Lower leg skin (tissue), 4 donors: ENCODE measurements around the gene HMGB2. TPM values are rescaled to one million over a fixed set of nuclear protein-coding genes. Genes with fewer than 3 reads are reported as not detected.

Experiments
- DNase-seq, 2 donors: peaks; one replicate each; pipeline ENCODE4 v3.0.0-alpha.2; 2019; ENCODE audit warnings: low spot score in 2 of 2
- H3K4me3 ChIP-seq: fragments of 200-600 bp; sonication (generic); 2 replicates; pipeline ENCODE4 v1.5.1; 2017; ENCODE audit warnings: mild to moderate bottlenecking, low read depth; ENCODE audit not compliant: poor library complexity, severe bottlenecking
- POLR2A ChIP-seq, 2 donors: fragments of 450-650 bp; IDR thresholded peaks; one replicate each; pipeline ENCODE4 v1.6.1; 2016 to 2017; ENCODE audit warnings: antibody characterized with exemption in 2 of 2, mild to moderate bottlenecking in 1 of 2, moderate library complexity in 1 of 2
- WGBS, 2 donors: methylation state at CpG; one replicate each; pipeline ENCODE4 v1.1.5; 2018; 5-methylcytosine and 5-hydroxymethylcytosine counted together
- intact Hi-C: fragments of 100-400 bp; cut with DNase I; formaldehyde crosslinking; loops from one replicate; pipeline ENCODE4 v1.15.0; 2023; ENCODE audit warnings: low total_unique reads
- total RNA-seq, 4 donors: library from RNA; depleted of rRNA; stranded (reverse); fragments of >200 nt; gene quantifications; one replicate each; pipeline ENCODE4 v1.1.0, GENCODE V29; 2016
- TF ChIP-seq, protein P1 (sequence below), 3 donors: fragments of 450-650 bp; IDR thresholded peaks; one replicate each; pipeline ENCODE4 v1.5.1; 2016; ENCODE audit warnings: antibody characterized with exemption in 3 of 3, mild to moderate bottlenecking in 3 of 3, moderate library complexity in 2 of 3

The HMGB2 gene
- total RNA-seq, 4 donors from 2014 or later = 26.2 to 52.3 (median 42.3) TPM

DNA sequence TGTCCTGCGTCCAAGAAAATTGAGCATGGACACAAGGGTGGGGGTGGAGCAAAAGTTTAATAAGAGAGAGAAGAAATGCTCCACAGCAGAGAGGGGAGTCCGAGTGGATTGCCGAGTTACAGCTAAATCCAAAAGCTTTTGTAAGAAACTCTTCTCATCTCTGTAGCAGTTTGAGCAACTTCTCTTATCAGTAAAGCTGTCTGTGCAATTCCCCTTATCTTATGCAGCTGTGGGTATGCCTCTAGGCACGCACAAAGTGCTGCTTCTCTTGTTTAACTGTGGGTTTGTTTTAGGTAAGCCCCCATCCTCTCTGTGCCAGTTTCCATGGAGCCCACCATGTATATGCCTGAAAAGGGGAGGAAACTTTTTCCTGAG is 44.8 kb downstream of the HMGB2 start:
- TF ChIP-seq, protein P1, sequence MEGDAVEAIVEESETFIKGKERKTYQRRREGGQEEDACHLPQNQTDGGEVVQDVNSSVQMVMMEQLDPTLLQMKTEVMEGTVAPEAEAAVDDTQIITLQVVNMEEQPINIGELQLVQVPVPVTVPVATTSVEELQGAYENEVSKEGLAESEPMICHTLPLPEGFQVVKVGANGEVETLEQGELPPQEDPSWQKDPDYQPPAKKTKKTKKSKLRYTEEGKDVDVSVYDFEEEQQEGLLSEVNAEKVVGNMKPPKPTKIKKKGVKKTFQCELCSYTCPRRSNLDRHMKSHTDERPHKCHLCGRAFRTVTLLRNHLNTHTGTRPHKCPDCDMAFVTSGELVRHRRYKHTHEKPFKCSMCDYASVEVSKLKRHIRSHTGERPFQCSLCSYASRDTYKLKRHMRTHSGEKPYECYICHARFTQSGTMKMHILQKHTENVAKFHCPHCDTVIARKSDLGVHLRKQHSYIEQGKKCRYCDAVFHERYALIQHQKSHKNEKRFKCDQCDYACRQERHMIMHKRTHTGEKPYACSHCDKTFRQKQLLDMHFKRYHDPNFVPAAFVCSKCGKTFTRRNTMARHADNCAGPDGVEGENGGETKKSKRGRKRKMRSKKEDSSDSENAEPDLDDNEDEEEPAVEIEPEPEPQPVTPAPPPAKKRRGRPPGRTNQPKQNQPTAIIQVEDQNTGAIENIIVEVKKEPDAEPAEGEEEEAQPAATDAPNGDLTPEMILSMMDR (IDR thresholded peaks at IDR 0.05) = no peak
- no peak for TF ChIP-seq POLR2A (IDR thresholded peaks at IDR 0.05)
- no peak overlapping the region for H3K4me3 ChIP-seq
- 65 to 74% methylated on average over 4 of the region's 4 CpGs for WGBS, 2 donors
- intact Hi-C loops = no loop called here
- no peak for DNase-seq

DNA sequence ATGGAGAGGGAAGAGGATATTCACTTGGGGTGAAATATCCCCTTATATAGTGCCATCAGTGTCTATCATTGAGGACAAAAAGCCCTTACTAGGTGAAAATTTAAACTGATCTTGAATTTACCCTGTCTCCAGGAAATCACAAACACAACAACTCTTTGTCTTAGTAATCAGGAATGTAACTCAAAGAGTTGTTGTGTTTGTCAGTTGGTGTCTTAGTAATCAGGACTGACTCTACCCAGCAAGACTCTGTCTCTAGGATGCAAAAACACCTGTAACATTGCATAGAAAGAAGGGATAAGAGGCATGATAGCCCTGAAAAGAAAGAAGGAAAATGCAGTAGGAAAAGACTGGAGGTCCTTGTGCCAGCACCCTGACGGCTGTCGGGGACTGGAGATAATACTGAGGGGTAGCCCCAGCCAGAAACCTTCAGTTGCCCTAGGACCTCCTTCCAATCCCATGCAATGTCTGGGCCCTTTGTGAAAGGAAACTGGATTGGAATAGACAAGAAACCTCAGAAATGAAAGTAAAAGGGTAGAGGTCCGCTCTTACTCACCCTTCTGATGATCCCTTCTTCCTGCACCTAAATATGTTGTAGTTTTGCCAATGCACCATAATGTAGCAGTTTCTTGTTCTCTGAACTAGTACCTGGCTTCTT is 45.3 kb downstream of the HMGB2 start:
- no peak overlapping the region for H3K4me3 ChIP-seq
- no peak for DNase-seq
- intact Hi-C loops = no loop called here
- no peak for TF ChIP-seq POLR2A (IDR thresholded peaks at IDR 0.05)
- TF ChIP-seq, protein P1 (IDR thresholded peaks at IDR 0.05) = no peak
- 86% methylated on average over 3 of the region's 3 CpGs for WGBS, 2 donors

DNA sequence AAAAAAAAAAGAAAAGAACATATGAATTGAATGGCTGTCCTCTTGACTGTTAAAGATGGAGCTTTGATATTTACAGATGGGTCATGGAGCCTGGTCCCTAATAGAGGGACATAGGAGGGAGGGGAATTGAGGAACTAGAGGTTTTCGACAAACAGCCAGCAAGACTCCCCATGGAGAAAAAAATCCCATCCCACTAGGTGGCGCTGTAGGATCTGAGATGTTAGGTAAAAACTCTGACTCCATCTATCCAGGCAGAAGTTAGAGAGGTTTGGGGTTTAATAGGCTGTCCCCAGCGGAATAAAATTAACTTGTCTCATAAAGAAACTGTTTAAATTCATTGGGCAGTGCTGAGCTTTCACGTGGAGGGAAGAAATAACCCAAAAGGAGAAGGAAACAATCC is 45.9 kb downstream of the HMGB2 start:
- intact Hi-C loops = no loop called here
- DNase-seq = peak in 1 of 2 donors; percentile 70
- H3K4me3 ChIP-seq = no peak overlapping the region
- WGBS, 2 donors = 76 to 79% methylated on average over 4 of the region's 4 CpGs
- TF ChIP-seq, protein P1 (IDR thresholded peaks at IDR 0.05) = no peak
- no peak for TF ChIP-seq POLR2A (IDR thresholded peaks at IDR 0.05)

DNA sequence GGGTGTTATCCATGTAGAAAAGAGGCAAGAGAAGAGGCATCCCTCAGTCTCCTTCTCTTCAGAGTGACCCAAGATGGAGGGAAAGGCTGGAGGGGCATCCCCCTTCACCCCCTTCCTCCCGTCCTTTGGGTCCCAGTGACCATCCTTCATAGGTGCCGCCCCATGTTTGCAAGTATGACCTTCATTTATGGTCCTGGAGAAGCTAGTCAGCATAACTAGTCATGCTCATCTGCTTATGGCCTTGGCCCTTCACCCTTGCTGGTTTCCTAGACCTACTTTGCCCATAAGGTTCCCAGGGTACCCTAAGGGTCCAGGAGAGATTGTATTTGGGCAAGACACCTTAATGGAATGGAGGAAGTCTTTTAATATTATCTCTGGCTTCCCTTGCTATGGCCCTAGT is 46.7 kb downstream of the HMGB2 start:
- TF ChIP-seq POLR2A (IDR thresholded peaks at IDR 0.05) = no peak
- TF ChIP-seq, protein P1 (IDR thresholded peaks at IDR 0.05) = no peak
- H3K4me3 ChIP-seq = no peak overlapping the region
- intact Hi-C loops = no loop called here
- 94 to 97% methylated on average over 2 of the region's 2 CpGs for WGBS, 2 donors
- DNase-seq = no peak

DNA sequence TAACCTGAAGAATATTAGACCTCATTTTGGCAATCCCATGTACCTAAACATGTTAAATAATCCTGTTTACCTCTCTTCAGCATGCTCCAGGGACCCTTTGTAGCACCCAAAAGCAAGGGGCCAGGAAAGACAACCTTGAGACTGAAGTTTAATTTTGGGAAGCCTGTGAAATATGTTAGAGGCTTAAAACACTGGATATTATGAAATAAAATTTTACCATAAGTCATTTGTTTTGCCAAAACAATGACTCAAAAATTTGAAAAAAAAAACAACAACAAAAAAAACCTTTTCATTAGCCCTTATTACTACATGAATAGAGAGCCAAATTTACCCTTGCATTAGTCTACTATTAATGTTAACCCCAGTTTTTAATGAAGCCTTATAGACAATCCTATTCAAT is 49.7 kb downstream of the HMGB2 start:
- no peak for DNase-seq
- no peak for TF ChIP-seq POLR2A (IDR thresholded peaks at IDR 0.05)
- TF ChIP-seq, protein P1 (IDR thresholded peaks at IDR 0.05) = no peak
- intact Hi-C loops = no loop called here
- H3K4me3 ChIP-seq = no peak overlapping the region

DNA sequence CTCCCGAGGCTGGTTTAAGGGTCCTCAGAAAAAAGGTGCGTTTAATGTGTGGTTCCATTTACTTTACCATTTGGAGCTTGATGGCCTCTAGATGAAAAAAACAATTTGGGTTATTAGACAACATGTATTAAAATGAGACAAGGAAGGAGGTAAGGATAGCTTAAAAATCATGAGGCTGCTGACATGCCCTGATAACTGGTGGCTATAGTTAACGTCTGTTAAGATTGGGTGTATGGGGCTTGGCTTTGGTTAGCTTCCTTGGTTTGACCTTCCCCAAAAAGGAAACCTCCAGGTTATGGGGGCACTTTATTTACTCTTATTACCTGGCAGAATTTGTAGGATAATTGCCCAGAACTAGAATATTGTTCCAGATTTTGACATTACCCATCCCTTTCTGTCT is 51.5 kb downstream of the HMGB2 start:
- H3K4me3 ChIP-seq = no peak overlapping the region
- 85 to 92% methylated on average over 3 of the region's 3 CpGs for WGBS, 2 donors
- no peak for DNase-seq

More for the DNA sequence above, 51.5 kb downstream of the HMGB2 start:
- TF ChIP-seq, protein P1 (IDR thresholded peaks at IDR 0.05) = no peak
- no peak for TF ChIP-seq POLR2A (IDR thresholded peaks at IDR 0.05)
- intact Hi-C loops = no loop called here
